CD14-positive monocyte (primary cell): ENCODE measurements around the gene OGFOD2. TPM values are rescaled to one million over a fixed set of nuclear protein-coding genes. Genes with fewer than 3 reads are reported as not detected.

Experiments used
- DNase-seq, 3 donors: peaks; one replicate each; pipeline ENCODE4 v3.0.0-alpha.2; 2011 to 2022
- H2AFZ ChIP-seq: 2 replicates; pipeline ENCODE4 v1.6.0; 2012; ENCODE audit warnings: mild to moderate bottlenecking, low read depth, low read length, inconsistent platforms; ENCODE audit not compliant: insufficient read depth, poor library complexity, severe bottlenecking
- H3K27ac ChIP-seq, 2 donors: 1 replicate in 1 of 2; 2 replicates in 1 of 2; pipeline ENCODE4 v1.5.1; 2012 to 2013; ENCODE audit warnings: low read length in 2 of 2, control low read depth in 1 of 2, inconsistent platforms in 1 of 2, low read depth in 1 of 2, mild to moderate bottlenecking in 1 of 2
- H3K27me3 ChIP-seq, 2 donors: one replicate each; pipeline versions ENCODE4 v1.6.0 to v1.6.1; 2011 to 2013; ENCODE audit warnings: low read length in 2 of 2; ENCODE audit not compliant: control insufficient read depth in 2 of 2, insufficient read depth in 2 of 2
- H3K36me3 ChIP-seq, 2 donors: replicated peaks in 1 of 2; 1 replicate in 1 of 2; 2 replicates in 1 of 2; pipeline versions ENCODE4 v1.5.1 to v1.6.1; 2012 to 2013; ENCODE audit warnings: low read length in 2 of 2, control low read depth in 1 of 2, inconsistent platforms in 1 of 2, mild to moderate bottlenecking in 1 of 2; ENCODE audit not compliant: insufficient read depth in 2 of 2, control insufficient read depth in 1 of 2
- H3K4me1 ChIP-seq, 2 donors: 1 replicate in 1 of 2; 2 replicates in 1 of 2; pipeline versions ENCODE4 v1.5.1 to v1.6.1; 2012 to 2013; ENCODE audit warnings: low read length in 2 of 2, control low read depth in 1 of 2, inconsistent platforms in 1 of 2, mild to moderate bottlenecking in 1 of 2, moderate library complexity in 1 of 2; ENCODE audit not compliant: insufficient read depth in 2 of 2, control insufficient read depth in 1 of 2
- H3K4me2 ChIP-seq: replicated peaks from 2 replicates; pipeline ENCODE3; 2012; ENCODE audit warnings: low read length, moderate library complexity, mild to moderate bottlenecking; ENCODE audit not compliant: poor library complexity, severe bottlenecking; ENCODE audit errors: extremely low read depth
- H3K4me3 ChIP-seq, 3 experiments: fragments of 200-600 bp in 1 of 3; sonication (generic) in 1 of 3; replicated peaks in 1 of 3; 1 replicate in 2 of 3; 2 replicates in 1 of 3; pipeline ENCODE4 v1.5.1; 2011 to 2013; ENCODE audit warnings: low read length in 3 of 3, mild to moderate bottlenecking in 3 of 3, control low read depth in 2 of 3, low read depth in 2 of 3, inconsistent platforms in 1 of 3, moderate library complexity in 1 of 3
- H3K79me2 ChIP-seq: 2 replicates; pipeline ENCODE4 v1.6.0; 2012; ENCODE audit warnings: mild to moderate bottlenecking, control low read depth, inconsistent platforms, low read length, moderate library complexity; ENCODE audit not compliant: insufficient read depth
- H3K9ac ChIP-seq: 2 replicates; pipeline ENCODE4 v1.6.0; 2017; ENCODE audit warnings: low read length, mild to moderate bottlenecking; ENCODE audit not compliant: insufficient read depth, poor library complexity, severe bottlenecking
- H3K9me3 ChIP-seq, 2 donors: replicated peaks in 1 of 2; 1 replicate in 1 of 2; 2 replicates in 1 of 2; pipeline versions ENCODE4 v1.5.1 to v1.6.1; 2012 to 2013; ENCODE audit warnings: low read length in 2 of 2, control low read depth in 1 of 2; ENCODE audit not compliant: control insufficient read depth in 1 of 2, insufficient read depth in 1 of 2
- H4K20me1 ChIP-seq: 2 replicates; pipeline ENCODE4 v1.6.0; 2012; ENCODE audit warnings: mild to moderate bottlenecking, low read length, control low read depth, moderate library complexity; ENCODE audit not compliant: insufficient read depth
- H3K27ac Mint-ChIP-seq, 7 donors: one replicate each; pipeline ENCODE4 v1.8.0; 2020; ENCODE audit warnings: mild to moderate bottlenecking in 7 of 7, mixed read lengths in 7 of 7, moderate library complexity in 6 of 7, inconsistent platforms in 2 of 7
- H3K27me3 Mint-ChIP-seq, 3 donors: one replicate each; pipeline ENCODE4 v1.8.0; 2021 to 2022; ENCODE audit warnings: low read depth in 3 of 3, mild to moderate bottlenecking in 3 of 3, mixed read lengths in 3 of 3, moderate library complexity in 3 of 3, inconsistent platforms in 1 of 3
- H3K36me3 Mint-ChIP-seq, 2 donors: one replicate each; pipeline ENCODE4 v1.8.0; 2020; ENCODE audit warnings: mixed read lengths in 2 of 2, inconsistent platforms in 1 of 2, mild to moderate bottlenecking in 1 of 2
- H3K4me1 Mint-ChIP-seq: one replicate; pipeline ENCODE4 v1.8.0; 2020; ENCODE audit warnings: mild to moderate bottlenecking, mixed read lengths
- H3K4me3 Mint-ChIP-seq, 2 donors: one replicate each; pipeline ENCODE4 v1.8.0; 2020; ENCODE audit warnings: mild to moderate bottlenecking in 2 of 2, mixed read lengths in 2 of 2, moderate library complexity in 1 of 2
- H3K9me3 Mint-ChIP-seq, 7 donors: one replicate each; pipeline ENCODE4 v1.8.0; 2020 to 2022; ENCODE audit warnings: mixed read lengths in 7 of 7, mild to moderate bottlenecking in 6 of 7, moderate library complexity in 6 of 7, inconsistent platforms in 2 of 7
- WGBS: methylation state at CpG from one replicate; pipeline ENCODE4 v1.1.5; 2013; ENCODE audit warnings: missing lambda C conversion rate; ENCODE audit not compliant: insufficient coverage; 5-methylcytosine and 5-hydroxymethylcytosine counted together
- intact Hi-C, 2 donors: fragments of 100-400 bp; cut with micrococcal nuclease; formaldehyde crosslinking; loops; one replicate each; pipeline versions ENCODE4 v1.15.0 to v1.15.1; 2023
- polyA plus RNA-seq, 3 donors: library from polyadenylated mRNA; depleted of rRNA in 1 of 3; unstranded in 2 of 3; stranded (reverse) in 1 of 3; fragments of 300-500 nt in 2 of 3; fragments of >200 nt in 1 of 3; fragmentation: Illumina TruSeq in 2 of 3; gene quantifications; 1 replicate in 2 of 3; 2 replicates in 1 of 3; pipeline ENCODE4 v1.2.3, GENCODE V29; 2012 to 2021
- TF ChIP-seq, protein P1 (sequence below): fragments of 200-600 bp; IDR thresholded peaks from one replicate; pipeline ENCODE4 v1.8.0; 2022; ENCODE audit warnings: antibody characterized with exemption, mild to moderate bottlenecking

Gene OGFOD2
- polyA plus RNA-seq, 3 donors, result 13.0 to 30.3 (median 13.6) TPM

DNA sequence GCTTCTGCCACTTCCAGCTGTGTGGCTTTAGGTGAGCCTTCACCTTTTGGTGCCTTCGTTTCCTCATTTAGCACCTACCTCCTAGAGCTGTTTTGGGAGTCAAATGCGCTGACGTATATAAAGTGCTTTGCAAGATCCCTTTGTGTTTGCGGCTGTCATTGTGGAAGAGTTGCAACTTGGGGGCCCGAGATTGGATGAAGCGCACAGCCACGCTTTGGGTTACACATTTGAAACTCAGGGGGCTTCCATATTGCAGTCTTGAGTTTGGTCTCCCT is 4.8 kb downstream of the OGFOD2 start:
- Histone ChIP-seq H2AFZ (peak overlapping the region; percentile 93), H3K9me3 (no peaks in the 10 kb centered on the region), H3K79me2 (peaks cover 69% of the 10 kb centered on the region), H3K4me2 (peak overlapping the region; percentile 91), H3K9ac (peak overlapping the region; percentile 83), H4K20me1 (peaks cover 44% of the 10 kb centered on the region), H3K4me3 (peak overlapping the region; percentile 71 to 90 (median 87)), H3K36me3 (peaks cover 15 to 25% of the 10 kb centered on the region in 2 donors), H3K27ac (peak overlapping the region; percentile 6 to 83), H3K4me1 (peaks cover 68 to 75% of the 10 kb centered on the region in 2 donors), H3K27me3 (no peaks in the 10 kb centered on the region)
- Mint-ChIP-seq H3K4me3 (peak overlapping the region; percentile 89 to 91), H3K9me3 (no peaks in the 10 kb centered on the region), H3K4me1 (peaks cover 64% of the 10 kb centered on the region), H3K36me3 (peaks cover 13 to 29% of the 10 kb centered on the region in 2 donors), H3K27me3 (no peaks in the 10 kb centered on the region), H3K27ac (peak overlapping the region in 5 of 7 donors; percentile 45 to 86 (median 78))
- no peak for DNase-seq
- TF ChIP-seq, protein P1, sequence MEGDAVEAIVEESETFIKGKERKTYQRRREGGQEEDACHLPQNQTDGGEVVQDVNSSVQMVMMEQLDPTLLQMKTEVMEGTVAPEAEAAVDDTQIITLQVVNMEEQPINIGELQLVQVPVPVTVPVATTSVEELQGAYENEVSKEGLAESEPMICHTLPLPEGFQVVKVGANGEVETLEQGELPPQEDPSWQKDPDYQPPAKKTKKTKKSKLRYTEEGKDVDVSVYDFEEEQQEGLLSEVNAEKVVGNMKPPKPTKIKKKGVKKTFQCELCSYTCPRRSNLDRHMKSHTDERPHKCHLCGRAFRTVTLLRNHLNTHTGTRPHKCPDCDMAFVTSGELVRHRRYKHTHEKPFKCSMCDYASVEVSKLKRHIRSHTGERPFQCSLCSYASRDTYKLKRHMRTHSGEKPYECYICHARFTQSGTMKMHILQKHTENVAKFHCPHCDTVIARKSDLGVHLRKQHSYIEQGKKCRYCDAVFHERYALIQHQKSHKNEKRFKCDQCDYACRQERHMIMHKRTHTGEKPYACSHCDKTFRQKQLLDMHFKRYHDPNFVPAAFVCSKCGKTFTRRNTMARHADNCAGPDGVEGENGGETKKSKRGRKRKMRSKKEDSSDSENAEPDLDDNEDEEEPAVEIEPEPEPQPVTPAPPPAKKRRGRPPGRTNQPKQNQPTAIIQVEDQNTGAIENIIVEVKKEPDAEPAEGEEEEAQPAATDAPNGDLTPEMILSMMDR, result no peak
- intact Hi-C loops, result loop anchor here (2.0 to 10.0 kb wide), 4 partner anchors 171 to 385 kb away; partner anchors contain the start of genes MPHOSPH9 (in 2 of the 2), MTRFR (in 2 of the 2), PITPNM2 (in 1 of the 2) and SBNO1 (in 1 of the 2)
- 13% methylated on average over 5 of the region's 7 CpGs for WGBS

DNA sequence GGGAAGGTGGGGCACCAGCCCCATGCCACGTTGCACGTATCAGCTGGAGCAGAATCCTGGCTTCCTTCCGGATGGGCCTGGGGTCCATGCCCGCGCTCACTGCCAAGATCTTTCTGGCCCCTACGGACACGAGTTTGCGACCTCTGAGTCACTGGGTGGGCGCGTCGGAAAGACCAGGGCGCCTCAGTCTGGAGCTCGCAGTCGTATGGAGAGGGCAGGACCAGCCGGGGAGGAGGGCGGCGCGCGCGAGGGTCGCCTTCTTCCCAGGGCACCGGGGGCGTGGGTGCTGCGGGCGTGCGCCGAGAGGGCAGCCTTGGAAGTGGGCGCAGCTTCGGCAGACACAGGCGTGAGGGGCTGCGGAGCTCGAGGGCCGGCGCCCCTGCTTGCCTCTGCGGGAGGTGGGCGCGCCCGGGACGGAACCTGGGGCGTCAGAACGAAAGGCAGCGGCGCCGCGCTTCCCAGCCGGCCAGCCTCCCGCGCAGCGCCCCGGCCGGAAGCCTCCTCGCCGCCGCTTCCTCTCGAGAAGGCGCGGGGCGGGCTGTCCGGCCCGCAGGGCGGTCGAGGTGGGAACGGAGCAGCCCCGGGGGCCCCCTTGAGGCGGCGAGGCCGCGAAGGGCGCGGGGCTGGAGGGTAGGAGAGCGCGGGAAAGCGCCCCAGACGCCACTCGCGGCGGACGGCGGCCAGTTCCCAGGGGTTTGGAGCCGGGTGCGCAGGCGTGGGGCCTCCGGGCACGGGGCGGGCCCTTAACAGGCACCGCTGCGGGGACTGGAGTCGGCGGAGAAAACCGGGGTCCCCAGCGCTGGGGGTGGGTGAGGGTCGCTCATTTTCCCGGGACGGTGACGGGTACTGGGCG is 5.4 kb downstream of the OGFOD2 start, which contains the start of gene ARL6IP4:
ARL6IP4 (plus strand) TSS at position 499 of the 853 bp plus-strand sequence. CDS start 459 bp downstream, outside the sequence.
- H3K27me3 ChIP-seq, result no peaks in the 10 kb centered on the region
- H3K27ac Mint-ChIP-seq, result peak within 1 kb of the TSS; percentile 71 to 89 (median 85)
- peaks cover 73 to 78% of the 10 kb centered on the region in 2 donors for H3K4me1 ChIP-seq
- H3K36me3 Mint-ChIP-seq, result peaks cover 13 to 29% of the 10 kb centered on the region in 2 donors
- H3K4me1 Mint-ChIP-seq, result peaks cover 70% of the 10 kb centered on the region
- peak within 1 kb of the TSS; percentile 83 for H3K9ac ChIP-seq
- H3K79me2 ChIP-seq, result peaks cover 66% of the 10 kb centered on the region
- H3K4me2 ChIP-seq, result peak within 1 kb of the TSS; percentile 91
- peak; percentile 25 to 37 (median 30) for DNase-seq
- H3K9me3 Mint-ChIP-seq, result no peaks in the 10 kb centered on the region
- no peaks in the 10 kb centered on the region for H3K27me3 Mint-ChIP-seq
- H3K4me3 ChIP-seq, result peak within 1 kb of the TSS; percentile 71 to 90 (median 87)
- intact Hi-C loops, result loop anchor here in 1 of 2 donors (2.0 kb wide), 1 partner anchor 170 kb away; the partner anchor contains the start of gene PITPNM2
- WGBS, result under 1% methylated on average over 96 of the region's 96 CpGs
- H3K9me3 ChIP-seq, result no peaks in the 10 kb centered on the region
- H3K36me3 ChIP-seq, result peaks cover 15 to 25% of the 10 kb centered on the region in 2 donors
- H4K20me1 ChIP-seq, result peaks cover 44% of the 10 kb centered on the region
- H3K27ac ChIP-seq, result peak within 1 kb of the TSS; percentile 47 to 83
- TF ChIP-seq, protein P1, result no peak
- H2AFZ ChIP-seq, result peak within 1 kb of the TSS; percentile 93
- H3K4me3 Mint-ChIP-seq, result peak within 1 kb of the TSS; percentile 89 to 94
